ENCODE data around the gene IGFL3.
"Not testable (repeated sequence)": the region's sequence is repeated elsewhere in the genome, so short reads cannot be mapped to it uniquely, and the experiment has no call there.

Gene IGFL3

GRCh38 chr19:46125447-46125846 is 959 bp upstream of the IGFL3 start:
- no peak for DNase-seq (ENCODE audit: low spot score)

DNA sequence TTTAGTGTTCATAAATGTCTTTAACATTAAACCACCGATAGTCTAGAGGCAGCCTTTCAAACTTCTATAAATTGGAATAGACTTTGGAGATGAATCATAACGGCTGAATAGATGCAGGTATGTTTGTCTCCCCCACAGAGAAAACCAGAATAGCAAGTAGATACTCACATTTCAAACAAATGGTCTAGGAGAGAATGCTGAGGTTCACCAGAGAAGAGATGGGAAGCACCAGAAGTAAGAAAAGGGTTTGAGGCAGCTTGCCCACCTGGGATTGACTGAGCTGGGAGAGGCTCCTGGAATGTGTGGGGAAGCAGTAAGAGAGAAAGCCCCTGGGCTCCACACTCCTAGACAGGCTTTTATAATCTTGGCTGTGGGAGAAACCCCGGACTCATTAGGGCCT is 6.4 kb downstream of the IGFL3 start:
- DNase-seq (ENCODE audit: low spot score), result no peak

GRCh38 chr19:46116121-46116520 is 8.4 kb downstream of the IGFL3 start:
- DNase-seq (ENCODE audit: low spot score), result no peak

GRCh38 chr19:46115396-46116106 is 8.9 kb downstream of the IGFL3 start:
- no peak for DNase-seq (ENCODE audit: low spot score)

DNA sequence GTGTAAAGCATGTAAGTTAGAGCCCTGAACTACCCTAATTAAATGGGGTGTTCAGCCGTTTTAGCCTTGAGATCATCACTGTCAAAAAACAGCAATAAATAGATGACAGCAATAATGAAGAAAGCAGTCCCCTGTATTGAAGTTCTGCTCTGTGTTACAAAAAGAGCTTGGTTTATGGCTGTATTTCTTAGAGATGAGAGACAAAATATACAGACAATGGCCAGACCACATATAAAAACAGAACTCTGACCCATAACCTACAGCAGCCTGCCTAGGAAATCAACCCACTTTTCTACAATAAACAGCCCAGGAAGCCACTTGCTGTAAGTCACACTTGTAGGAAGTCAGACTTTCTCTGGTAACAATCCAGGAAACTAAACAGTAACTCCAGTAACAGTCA is 10.8 kb downstream of the IGFL3 start:
- DNase-seq (ENCODE audit: low spot score), result no peak

- DNase-seq (ENCODE audit: low spot score), result no peak
These were observed 12.0 kb downstream of the IGFL3 start for GRCh38 chr19:46112527-46112926.

- no peak for DNase-seq (ENCODE audit: low spot score)
These were observed 13.1 kb downstream of the IGFL3 start for GRCh38 chr19:46111376-46111775.

DNA sequence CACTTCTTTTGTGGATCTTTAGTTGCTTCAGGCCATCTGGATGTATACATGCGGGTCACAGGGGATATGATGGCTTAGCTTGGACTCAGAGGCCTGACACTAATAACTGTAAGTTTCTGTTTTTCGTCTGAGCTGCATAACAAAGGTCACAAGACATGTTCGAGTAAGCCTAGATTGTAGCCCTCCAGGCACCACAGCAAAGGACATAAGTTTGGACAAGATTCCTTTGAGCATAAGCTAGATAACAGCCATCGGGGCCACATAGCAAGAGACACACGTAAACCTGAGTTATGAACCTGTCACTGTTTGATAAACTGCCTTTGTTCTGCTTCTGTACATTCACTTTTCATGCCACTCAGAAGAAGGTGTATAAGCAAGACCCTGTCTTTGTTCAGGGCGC is 14.6 kb downstream of the IGFL3 start:
- no peak for DNase-seq (ENCODE audit: low spot score)

- DNase-seq (ENCODE audit: low spot score), result no peak
These were observed 17.1 kb downstream of the IGFL3 start for GRCh38 chr19:46107371-46107770.

DNA sequence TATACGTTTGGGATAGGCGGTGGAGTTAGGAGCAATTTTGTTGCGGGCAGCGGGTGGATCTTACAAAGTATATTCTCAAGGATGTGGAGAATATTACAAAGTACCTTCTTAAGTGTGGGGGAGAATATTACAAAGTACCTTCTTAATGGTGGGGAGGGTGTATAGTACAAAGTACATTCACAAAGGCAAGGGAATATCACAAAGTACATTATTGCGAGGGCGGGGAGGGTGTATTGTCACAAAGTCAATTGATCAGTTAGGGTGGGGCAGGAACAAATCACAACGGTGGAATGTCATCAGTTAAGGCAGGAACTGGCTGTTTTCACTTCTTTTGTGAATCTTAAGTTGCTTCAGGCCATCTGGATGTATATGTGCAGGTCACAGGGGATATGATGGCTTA is 22.2 kb downstream of the IGFL3 start:
- not testable (repeated sequence) for DNase-seq (ENCODE audit: low spot score)

GRCh38 chr19:46101293-46101692 is 23.2 kb downstream of the IGFL3 start:
- DNase-seq (ENCODE audit: low spot score), result no peak

- DNase-seq (ENCODE audit: low spot score), result no peak
These were observed 24.1 kb downstream of the IGFL3 start for GRCh38 chr19:46100344-46100743.

- DNase-seq (ENCODE audit: low spot score), result no peak
These were observed 34.0 kb downstream of the IGFL3 start for GRCh38 chr19:46090444-46090843.

- no peak for DNase-seq (ENCODE audit: low spot score)
These were observed 35.1 kb downstream of the IGFL3 start for GRCh38 chr19:46089432-46089831.

DNA sequence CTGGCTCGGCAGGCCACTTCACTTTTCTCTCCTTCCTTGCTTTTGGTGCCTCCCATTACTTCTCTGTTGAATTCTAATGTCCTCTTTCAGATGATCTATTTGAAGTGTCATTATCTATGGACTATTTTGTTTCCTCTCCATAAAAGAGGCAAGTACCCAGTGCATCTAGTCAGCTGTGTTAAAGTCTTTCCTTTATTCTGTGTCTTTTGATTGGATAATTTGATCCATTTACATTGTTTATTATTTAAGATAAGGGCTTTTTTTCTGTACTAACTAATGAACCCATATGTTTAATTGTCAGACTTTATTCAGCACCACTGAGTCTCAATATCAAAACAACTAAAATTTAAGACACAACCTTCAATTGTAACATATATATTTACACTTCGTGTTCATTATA is 36.4 kb downstream of the IGFL3 start:
- no peak for DNase-seq (ENCODE audit: low spot score)

GRCh38 chr19:46085888-46086287 is 38.6 kb downstream of the IGFL3 start:
- DNase-seq (ENCODE audit: low spot score), result no peak

DNA sequence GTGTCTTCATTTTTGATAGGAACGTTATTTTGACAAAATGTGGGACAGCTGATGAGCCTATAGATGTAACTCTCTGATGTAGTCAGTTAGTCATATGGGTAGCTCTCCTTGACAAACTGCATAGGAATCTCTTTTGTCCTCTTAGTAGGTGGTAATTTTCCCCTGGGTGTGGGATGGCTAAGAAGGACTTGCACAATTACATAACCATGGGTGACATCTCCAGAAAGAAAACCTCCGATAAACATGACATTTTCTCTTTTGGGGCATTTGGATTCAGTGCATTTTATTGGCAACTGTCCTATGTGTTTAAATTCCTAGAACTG is 41.8 kb downstream of the IGFL3 start:
- DNase-seq (ENCODE audit: low spot score), result no peak

DNA sequence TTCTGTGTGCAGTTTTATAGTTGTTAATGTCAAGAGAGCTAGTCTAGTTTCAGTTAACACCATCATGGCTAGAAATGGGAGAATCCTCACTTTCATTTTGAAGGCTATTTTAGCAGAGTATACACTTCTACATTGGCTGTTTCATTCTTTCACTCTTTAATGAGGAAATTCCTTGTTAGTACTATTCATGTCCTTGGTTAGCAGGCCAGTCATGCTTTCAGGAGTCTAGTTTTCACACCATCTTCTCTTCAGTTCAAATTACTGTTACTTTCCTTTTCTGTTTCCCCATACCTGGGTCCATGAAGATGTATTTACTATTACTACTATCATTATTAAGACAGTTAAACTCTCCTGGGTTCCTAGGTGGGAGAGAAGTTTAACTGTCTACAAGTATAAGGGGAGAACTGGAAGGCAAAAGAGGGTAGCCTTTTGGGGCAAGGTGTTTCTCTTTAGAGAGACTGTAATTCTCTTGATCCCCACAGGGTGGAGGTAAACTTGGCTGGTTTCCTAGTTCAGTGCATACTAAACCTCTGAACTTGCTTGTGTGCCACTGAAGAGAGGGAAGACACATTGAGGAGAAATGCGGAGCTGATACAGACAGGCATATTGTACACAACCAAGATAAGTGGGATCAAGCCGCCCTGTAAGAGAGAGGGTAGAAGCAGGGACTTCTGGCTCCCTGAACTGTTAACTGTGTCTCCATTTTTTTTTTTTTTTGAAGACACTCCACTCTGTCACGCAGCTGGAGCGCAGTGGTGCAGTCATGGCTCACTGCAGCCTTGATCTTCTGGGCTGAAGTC is 42.4 kb downstream of the IGFL3 start:
- peak; percentile 36 for DNase-seq (ENCODE audit: low spot score)

- DNase-seq (ENCODE audit: low spot score), result no peak
These were observed 43.9 kb downstream of the IGFL3 start for GRCh38 chr19:46080561-46080960.

GRCh38 chr19:46079576-46079975 is 44.9 kb downstream of the IGFL3 start:
- no peak for DNase-seq (ENCODE audit: low spot score)

- peak; percentile 74 for DNase-seq (ENCODE audit: low spot score)
These were observed 45.7 kb downstream of the IGFL3 start for GRCh38 chr19:46078573-46079332.

- no peak for DNase-seq (ENCODE audit: low spot score)
These were observed 46.7 kb downstream of the IGFL3 start for GRCh38 chr19:46077815-46078167.
